Pancreas (tissue), 10 donors: ENCODE results near the gene PKNOX1. TPM values are rescaled to one million over a fixed set of nuclear protein-coding genes. Genes with fewer than 3 reads are reported as not detected.

Experiments used
- ATAC-seq, 4 donors: fragments of 200-7000 bp; cut with Tn5 transposase; one replicate each; pipeline versions ENCODE4 v1.8.0 to v1.9.1; 2020; ENCODE audit warnings: mild to moderate bottlenecking in 4 of 4, moderate library complexity in 4 of 4
- DNase-seq, 6 donors: peaks; one replicate each; pipeline ENCODE4 v3.0.0-alpha.2; 2020
- FAIRE-seq: peaks from 2 replicates; lab custom pipeline; 2012; peaks lifted over from hg19 to GRCh38; lab: Jason Lieb, UNC
- H3K27ac ChIP-seq, 4 donors: fragments of 200-600 bp; sonication (generic); 1 replicate in 3 of 4; 2 replicates in 1 of 4; pipeline versions ENCODE4 v1.5.0 to v1.8.0; 2020
- H3K27me3 ChIP-seq, 4 donors: fragments of 200-600 bp; one replicate each; pipeline ENCODE4 v1.8.0; 2021
- H3K36me3 ChIP-seq, 3 donors: fragments of 200-600 bp; sonication (generic) in 1 of 3; one replicate each; pipeline versions ENCODE4 v1.5.0 to v1.8.0; 2020 to 2021
- H3K4me1 ChIP-seq, 3 donors: fragments of 200-600 bp; one replicate each; pipeline ENCODE4 v1.8.0; 2021
- H3K4me3 ChIP-seq, 4 donors: fragments of 200-600 bp; sonication (generic) in 2 of 4; one replicate each; pipeline versions ENCODE4 v1.5.0 to v1.8.0; 2020 to 2021
- H3K9me3 ChIP-seq, 4 donors: fragments of 200-600 bp; one replicate each; pipeline ENCODE4 v1.8.0; 2021
- CTCF ChIP-seq, 4 donors: fragments of 200-600 bp; sonication (generic) in 3 of 4; IDR thresholded peaks; one replicate each; pipeline versions ENCODE4 v1.5.0 to v1.8.0; 2021; ENCODE audit warnings: antibody characterized with exemption in 4 of 4
- WGBS, 2 donors: extraction: QIAGEN DNeasy Blood & Tissue Kit; methylation state at CpG; one replicate each; pipeline ENCODE4 v1.1.7; 2013; 5-methylcytosine and 5-hydroxymethylcytosine counted together
- intact Hi-C, 3 donors: fragments of 100-400 bp; cut with DNase I; formaldehyde crosslinking; loops; one replicate each; pipeline versions ENCODE4 v1.11.1 to v1.14.2; 2022
- polyA plus RNA-seq, 2 donors: library from polyadenylated mRNA; stranded (reverse); fragments of 200-250 nt; gene quantifications; one replicate each; pipeline ENCODE4 v1.2.3, GENCODE V29; 2013
- total RNA-seq, 6 donors: library from RNA; stranded (reverse); fragmentation: NEBNext Ultra II Directional in 4 of 6; extraction: Animal tissue kit (Norgen Biotek cat#: 25700) in 4 of 6; gene quantifications; one replicate each; pipeline versions ENCODE4 v1.2.1 to v1.2.4, GENCODE V29; 2021 to 2023
- donor health status: healthy with polysubstance abuse.
- donor health status: DM: no; HTN: no; CAD: no; lungs with moderate emphysema.
- donor health status: DM: no; HTN: no; CAD: no.
- donor health status: control.
- donor health status: control.
- donor health status: Bipolar disorder and iron deficiency.
- donor health status: DM: yes; HTN: yes; CAD: no.
- donor health status: DM: no; HTN: no; CAD: no.
- donor health status: DM: no; HTN: no; CAD: no.
- donor health status: DM: yes; HTN: yes; CAD: no.

The PKNOX1 gene
- total and polyA plus RNA-seq, 8 donors = 5.2 to 10.2 (median 6.3) TPM

GRCh38 chr21:43020771-43021170 lies 46.4 kb downstream of the PKNOX1 start:
- H3K36me3 ChIP-seq = peaks cover 0 to 17% (median 0%) of the 10 kb centered on the region in 3 donors
- no peak for TF ChIP-seq CTCF (IDR thresholded peaks at IDR 0.05)
- no peaks in the 10 kb centered on the region for H3K27me3 ChIP-seq
- no peaks in the 10 kb centered on the region for H3K9me3 ChIP-seq
- DNase-seq (no peak), FAIRE-seq (no peak), ATAC-seq (no peak)
- WGBS, 2 donors = 88 to 94% methylated on average over 6 of the region's 6 CpGs
- H3K4me1 ChIP-seq = no peaks in the 10 kb centered on the region
- H3K27ac ChIP-seq = no peak overlapping the region
- intact Hi-C loops = no loop called here
- H3K4me3 ChIP-seq = no peak overlapping the region

GRCh38 chr21:43021191-43021590 lies 46.8 kb downstream of the PKNOX1 start:
- intact Hi-C loops = no loop called here
- Histone ChIP-seq H3K4me3 (no peak overlapping the region), H3K27ac (no peak overlapping the region), H3K27me3 (no peaks in the 10 kb centered on the region), H3K4me1 (no peaks in the 10 kb centered on the region), H3K36me3 (peaks cover 0 to 17% (median 0%) of the 10 kb centered on the region in 3 donors), H3K9me3 (no peaks in the 10 kb centered on the region)
- WGBS, 2 donors = 93 to 94% methylated on average over 10 of the region's 10 CpGs
- FAIRE-seq (no peak), DNase-seq (no peak), ATAC-seq (no peak)
- TF ChIP-seq CTCF (IDR thresholded peaks at IDR 0.05) = no peak

DNA sequence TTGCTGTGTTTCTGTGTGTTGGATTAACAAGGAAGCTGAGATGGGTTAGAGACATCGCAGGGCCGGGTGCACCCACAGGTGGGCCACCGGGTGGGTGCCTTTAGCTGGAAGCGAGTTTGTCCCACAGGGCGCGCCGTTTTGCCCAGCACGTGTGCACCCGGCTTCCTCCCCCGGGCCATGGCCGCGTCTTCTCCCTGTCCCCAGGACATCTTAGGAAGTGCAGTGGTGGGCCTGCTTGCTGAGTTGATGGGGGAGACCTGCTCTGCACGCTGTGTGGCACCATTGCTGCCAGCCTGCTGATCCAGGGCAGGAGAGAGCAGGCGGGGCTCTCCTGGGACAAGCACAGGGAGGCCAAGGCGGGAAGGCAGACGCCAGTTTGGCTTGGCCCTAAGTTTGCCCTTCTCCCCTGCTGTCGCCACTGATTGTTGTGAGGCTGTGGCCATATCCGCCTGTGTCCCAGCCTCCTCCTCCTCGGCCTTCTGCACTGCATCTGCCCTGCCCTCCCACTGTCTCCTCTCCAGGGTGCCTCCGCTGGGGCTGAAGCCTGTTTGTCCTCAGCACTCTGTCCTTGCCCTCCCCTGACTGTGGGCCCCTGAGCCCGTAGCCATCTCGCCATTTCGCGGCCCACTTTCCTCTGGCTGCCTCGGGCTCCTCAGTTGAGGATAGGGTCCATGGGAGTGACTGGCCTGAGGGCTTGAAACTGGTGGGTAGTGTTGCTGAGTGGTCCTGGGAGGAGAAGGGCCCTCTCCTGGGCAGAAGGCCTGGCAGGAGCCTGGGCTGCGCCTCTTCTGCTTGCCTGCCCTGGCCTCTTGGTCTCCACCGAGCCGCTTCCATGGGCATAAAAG lies 47.6 kb downstream of the PKNOX1 start:
- no peak for FAIRE-seq
- Histone ChIP-seq H3K9me3 (no peaks in the 10 kb centered on the region), H3K36me3 (peaks cover 0 to 17% (median 0%) of the 10 kb centered on the region in 3 donors), H3K4me3 (no peak overlapping the region), H3K4me1 (no peaks in the 10 kb centered on the region), H3K27me3 (no peaks in the 10 kb centered on the region), H3K27ac (no peak overlapping the region)
- ATAC-seq = no peak
- intact Hi-C loops = no loop called here
- 95% methylated on average over 28 of the region's 28 CpGs for WGBS, 2 donors
- TF ChIP-seq CTCF (IDR thresholded peaks at IDR 0.05) = no peak
- no peak for DNase-seq

- no peak for TF ChIP-seq CTCF (IDR thresholded peaks at IDR 0.05)
- Histone ChIP-seq H3K27ac (no peak overlapping the region), H3K36me3 (peaks cover 0 to 17% (median 0%) of the 10 kb centered on the region in 3 donors), H3K27me3 (no peaks in the 10 kb centered on the region), H3K4me1 (no peaks in the 10 kb centered on the region), H3K4me3 (no peak overlapping the region), H3K9me3 (no peaks in the 10 kb centered on the region)
- ATAC-seq = no peak
- intact Hi-C loops = no loop called here
- DNase-seq = no peak
- WGBS, 2 donors = 88 to 92% methylated on average over 8 of the region's 8 CpGs
- FAIRE-seq = no peak
Measured at GRCh38 chr21:43023175-43023574, 48.8 kb downstream of the PKNOX1 start.
